Stimulated activated CD4-positive, alpha-beta T cell treated with anti-CD3 and anti-CD28 coated beads, Interleukin-4, amount 100 ng/mL, for 48 hours (primary cell): ENCODE data around the gene SPATA31D4.
"Not testable (repeated sequence)": the region's sequence is repeated elsewhere in the genome, so short reads cannot be mapped to it uniquely, and the experiment has no call there.

Experiments used
- DNase-seq, 2 donors: peaks; one replicate each; pipeline ENCODE4 v3.0.0-alpha.2; 2020; ENCODE audit warnings: low read depth in 2 of 2

Gene SPATA31D4

DNA sequence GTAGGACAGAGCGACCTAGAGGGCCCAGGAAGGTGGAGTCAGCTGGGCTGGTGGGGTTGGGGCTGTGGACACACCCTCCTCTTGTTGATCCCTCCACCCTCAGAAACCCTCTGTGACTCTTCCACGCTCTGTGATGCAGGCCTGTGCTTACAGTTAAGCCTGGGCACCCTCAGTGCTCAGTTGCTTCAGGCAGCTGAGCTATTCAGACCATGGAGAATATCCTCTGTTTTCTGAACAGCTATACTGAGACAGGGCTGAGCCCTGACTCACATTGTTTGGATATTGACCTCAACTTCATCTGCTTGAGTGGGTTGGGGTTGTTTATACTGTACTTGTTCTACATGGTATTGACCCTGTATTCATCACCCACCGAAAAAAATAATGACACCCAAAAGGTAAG, at the start of gene SPATA31D4:
Gene SPATA31D4, plus strand, starts transcription at position 124 of the 400 bp plus-strand sequence. Its CDS starts 86 bp downstream, at position 210.
- DNase-seq: not testable (repeated sequence)

DNA sequence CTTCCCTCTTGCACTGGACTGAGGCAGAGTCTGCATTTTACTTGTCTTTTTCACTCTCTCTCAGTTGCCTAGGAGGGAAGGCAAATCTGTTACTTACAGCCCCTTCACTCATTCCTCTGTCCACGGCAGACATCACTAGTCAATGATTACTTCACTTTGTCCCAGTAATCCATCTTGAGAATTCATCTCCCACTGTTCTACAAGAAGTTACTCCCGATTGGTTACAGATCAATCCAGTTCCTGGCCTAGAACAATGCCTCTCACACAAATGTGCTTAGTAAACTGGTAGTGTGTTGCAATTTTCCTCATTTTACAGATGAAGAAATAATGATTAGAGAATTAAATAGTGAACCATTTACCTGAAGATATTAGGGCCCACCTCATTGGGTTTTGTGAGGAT, 49.7 kb upstream of the SPATA31D4 start:
- DNase-seq: no peak

DNA sequence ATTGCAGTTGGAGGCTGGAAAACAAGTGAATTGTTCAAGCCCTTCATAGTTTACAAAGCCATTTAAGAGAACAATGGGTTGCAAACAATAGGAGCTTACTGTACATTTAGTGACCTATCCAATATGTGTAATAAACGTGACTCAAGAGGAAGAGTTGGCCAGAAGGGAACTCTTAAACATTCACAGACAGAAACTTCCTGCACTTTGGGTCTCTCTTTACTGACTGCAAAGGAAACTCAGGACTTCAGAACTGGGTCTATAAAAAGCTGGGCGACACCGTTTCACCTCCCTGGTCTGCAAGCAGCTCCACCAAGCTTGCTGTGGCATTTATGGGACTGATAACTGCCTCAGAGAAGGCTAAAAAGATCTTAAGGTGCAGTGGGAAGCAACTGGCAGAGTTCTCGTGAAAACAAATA, 48.7 kb upstream of the SPATA31D4 start:
- no peak for DNase-seq

DNA sequence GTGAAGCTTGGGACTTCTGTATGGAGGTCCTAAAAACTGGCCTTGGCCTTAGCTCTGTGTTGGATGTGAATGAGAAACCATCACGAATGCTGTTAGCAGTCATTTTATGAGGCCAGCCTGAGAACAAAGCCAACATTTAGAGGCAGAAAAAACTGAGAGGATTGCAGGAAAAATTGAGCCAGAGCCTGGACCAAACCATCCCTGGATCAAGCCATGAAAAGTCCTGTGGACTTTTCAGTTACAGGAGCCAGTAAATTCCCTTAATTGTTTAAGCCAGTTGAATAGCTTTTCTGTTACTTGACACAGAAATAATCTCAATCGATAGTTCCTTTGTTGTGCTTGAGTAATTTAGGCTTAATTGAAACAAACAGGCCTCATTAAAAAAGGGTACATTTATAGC, 42.6 kb upstream of the SPATA31D4 start:
- DNase-seq: no peak

DNA sequence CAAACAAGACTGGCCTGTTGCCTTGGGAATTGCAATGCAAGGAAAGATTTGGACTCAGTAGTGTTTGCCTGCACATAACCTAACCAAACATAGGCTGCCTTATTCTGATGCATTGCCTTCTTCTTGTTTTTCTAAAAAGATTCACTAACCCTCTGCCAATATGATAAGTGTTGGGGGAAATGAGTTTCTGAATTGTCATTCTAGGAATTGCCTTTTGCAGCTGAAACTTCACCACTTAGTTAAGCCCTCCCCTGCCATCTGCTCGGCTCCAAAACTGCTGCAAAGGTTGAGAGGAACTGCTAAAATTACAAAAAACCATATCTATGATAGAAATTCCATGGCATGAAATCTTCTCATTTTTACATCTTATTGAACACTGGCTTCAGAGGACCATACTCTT, 41.6 kb upstream of the SPATA31D4 start:
- no peak for DNase-seq

DNA sequence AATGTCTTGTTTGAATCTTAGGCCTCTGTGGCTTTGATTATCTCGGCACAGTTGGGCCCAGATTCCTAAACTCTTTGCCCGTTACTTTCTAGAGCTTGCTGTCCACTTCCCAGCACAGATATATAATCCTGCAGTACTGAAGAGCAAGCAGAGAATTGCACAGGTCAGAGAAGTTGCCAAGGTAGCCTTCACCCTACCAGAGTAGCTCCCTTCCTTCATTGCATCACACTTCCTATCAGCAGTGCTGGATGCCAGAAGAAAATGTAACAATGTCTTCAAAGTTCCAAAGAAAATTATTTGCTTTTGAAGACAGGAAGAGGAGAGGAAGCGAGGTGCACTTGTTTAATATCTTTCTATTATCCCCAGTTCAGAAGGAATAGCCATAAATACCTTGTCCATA, 38.1 kb upstream of the SPATA31D4 start:
- no peak for DNase-seq

DNA sequence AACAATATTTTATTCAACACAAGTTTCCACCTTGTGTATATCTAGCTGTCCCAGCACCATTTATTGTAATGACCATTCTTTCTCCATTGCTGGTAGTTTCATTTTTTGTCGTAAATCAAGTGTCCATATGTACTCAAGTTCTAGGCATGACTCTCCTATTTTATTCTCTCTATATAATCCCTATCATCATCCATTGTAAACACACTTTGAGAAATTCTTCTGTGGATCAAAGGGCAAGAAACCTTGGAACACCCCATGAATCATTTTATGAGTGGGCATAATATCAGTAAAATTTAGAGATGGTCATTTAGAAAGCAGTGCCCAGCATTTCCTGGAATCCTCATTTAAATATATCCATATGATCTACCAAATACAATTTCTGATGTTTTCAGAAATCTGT, 35.8 kb upstream of the SPATA31D4 start:
- no peak for DNase-seq

DNA sequence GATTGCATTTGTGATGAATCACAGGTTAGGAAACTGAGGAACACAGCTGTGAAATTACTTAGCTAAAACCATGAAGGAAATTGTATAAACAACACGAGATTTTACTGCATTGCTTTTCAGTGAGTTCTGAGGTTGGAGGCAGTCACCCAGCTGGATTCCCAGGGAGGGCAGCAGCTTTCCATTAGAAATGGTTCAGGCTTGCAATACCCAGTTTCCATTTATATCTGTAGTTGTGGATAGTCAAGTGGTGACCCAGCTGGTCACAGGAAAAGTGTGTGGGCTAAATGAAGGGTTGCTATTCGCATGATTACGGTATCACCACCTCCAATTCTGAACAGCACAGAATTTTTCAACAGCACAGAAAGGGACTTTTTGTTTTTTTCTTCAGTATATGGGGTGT, 34.3 kb upstream of the SPATA31D4 start:
- DNase-seq: no peak

DNA sequence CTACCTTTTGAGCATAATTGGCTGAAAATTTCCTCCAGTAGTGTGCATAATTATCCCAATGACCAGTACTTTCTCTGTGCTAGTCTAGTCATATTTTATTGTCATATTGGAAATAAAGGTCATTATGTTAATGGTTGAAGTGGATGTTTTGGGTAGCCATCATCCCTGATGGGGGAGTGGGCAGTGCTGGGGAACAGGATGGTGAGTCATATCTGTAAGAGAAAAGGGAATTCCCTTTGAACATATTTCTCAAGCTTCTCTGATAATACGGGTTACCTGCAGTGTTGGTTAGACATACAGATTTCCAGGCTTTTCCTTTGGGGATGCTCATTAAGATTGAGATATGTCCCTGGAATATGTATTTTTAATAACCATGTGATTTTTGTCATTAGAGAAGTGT, 33.3 kb upstream of the SPATA31D4 start:
- no peak for DNase-seq

DNA sequence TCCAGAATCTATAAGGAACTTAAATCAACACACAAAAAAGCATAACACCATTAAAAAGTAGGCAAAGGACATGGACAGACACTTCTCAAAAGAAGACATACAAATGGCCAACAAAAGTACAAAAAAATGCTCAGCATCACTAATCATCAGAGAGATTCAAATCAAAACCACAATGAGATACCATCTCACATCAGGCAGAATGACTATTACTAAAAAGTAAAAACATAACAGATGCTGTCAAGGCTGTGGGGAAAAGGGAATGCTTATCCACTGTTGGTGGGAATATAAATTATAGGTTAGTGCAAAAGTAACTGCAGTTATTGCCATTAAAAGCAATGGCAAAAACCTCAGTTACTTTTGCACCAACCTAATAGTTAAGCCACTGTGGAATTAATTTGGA, 32.2 kb upstream of the SPATA31D4 start:
- DNase-seq: no peak

DNA sequence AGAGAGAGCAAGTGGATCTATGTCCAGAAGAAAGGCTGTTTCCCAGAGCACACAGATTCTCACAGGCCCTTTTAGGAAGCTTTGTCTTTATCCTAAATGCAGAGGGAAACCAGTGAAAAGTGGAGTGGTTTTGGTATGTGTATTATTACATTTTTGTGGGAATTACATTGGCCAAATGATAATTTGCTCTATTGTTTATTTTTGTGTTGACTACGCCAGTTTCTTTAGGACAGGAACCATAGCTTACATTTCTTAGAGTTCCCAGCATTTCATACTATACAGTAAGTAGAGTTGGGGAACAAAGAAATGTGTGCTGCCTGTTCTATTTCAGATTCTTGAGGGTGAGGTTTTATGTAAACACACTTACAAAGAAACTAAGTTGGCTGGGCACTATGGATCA, 29.4 kb upstream of the SPATA31D4 start:
- no peak for DNase-seq

DNA sequence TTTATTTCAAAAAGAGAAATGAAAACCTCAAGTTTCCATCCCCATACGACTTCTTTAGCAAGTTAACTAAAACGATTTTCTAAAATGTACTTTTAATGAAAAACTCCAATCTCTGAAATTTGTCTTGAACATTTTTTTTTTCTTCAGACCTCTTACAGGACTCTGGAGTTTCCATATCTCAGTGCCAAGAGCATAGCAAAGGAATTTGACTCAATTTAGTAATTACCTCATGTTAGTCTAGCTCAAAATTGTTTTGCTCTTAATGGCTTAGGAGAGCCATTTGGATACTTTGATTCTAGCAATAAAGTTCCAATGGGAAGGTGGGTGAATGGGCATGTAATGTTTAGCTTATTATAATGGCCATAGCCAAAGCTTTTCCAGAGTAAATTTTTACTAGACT, 26.0 kb upstream of the SPATA31D4 start:
- DNase-seq: no peak

DNA sequence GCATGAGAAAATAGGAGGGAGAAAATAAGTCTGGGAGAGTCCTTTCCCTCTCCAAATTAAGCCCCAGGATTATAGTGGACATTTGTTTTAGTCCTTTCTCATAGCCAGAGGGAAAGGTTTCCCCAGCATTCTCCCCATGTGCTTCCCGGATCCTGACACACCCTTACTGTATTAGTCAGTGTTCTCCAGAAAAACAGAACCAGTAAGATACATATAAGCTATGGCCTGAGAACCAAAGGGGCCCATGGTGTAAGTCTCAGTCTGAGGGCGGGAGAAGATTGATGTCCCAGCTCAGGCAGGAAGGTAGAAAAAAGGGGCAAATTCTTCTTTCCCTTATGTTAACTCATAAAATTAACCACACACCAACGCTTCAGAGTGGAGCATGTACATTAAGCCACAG, 25.6 kb upstream of the SPATA31D4 start:
- no peak for DNase-seq

DNA sequence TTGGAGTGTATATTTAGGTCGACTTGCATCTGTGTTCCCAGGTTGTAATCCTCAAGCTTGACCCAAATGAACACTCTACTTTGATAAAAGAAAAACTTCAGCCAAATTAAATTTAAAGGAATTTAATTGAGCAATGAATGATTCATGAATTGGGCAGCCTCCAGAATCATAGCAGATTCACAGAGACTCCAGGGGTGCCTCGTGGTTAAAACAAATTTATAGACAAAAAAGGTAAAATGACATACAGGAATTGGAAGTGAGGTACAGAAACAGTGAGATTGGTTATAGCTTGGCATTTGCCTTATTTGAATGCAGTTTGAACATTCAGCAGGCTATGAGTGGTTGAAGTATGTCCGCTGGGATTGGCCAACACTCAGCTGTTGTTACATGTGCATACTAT, 21.6 kb upstream of the SPATA31D4 start:
- DNase-seq: no peak

DNA sequence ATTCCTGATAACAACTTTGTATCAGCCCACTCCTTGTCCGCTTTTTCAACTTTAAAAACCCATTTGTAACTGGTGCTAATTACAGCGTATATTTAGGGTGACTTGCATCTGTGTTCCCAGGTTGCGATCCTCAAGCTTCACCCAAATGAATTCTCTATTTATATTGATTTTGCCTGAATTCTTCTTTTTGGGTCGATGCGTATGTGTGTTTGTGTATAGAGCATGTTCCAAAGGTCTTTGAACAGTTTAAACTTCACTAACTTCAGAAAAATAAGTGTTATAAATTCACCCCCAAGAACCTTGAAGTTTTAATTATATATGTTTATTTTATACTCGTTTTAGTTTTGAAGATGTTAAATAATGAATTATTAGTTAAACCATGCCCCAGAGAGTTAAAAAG, 16.1 kb upstream of the SPATA31D4 start:
- DNase-seq: no peak

DNA sequence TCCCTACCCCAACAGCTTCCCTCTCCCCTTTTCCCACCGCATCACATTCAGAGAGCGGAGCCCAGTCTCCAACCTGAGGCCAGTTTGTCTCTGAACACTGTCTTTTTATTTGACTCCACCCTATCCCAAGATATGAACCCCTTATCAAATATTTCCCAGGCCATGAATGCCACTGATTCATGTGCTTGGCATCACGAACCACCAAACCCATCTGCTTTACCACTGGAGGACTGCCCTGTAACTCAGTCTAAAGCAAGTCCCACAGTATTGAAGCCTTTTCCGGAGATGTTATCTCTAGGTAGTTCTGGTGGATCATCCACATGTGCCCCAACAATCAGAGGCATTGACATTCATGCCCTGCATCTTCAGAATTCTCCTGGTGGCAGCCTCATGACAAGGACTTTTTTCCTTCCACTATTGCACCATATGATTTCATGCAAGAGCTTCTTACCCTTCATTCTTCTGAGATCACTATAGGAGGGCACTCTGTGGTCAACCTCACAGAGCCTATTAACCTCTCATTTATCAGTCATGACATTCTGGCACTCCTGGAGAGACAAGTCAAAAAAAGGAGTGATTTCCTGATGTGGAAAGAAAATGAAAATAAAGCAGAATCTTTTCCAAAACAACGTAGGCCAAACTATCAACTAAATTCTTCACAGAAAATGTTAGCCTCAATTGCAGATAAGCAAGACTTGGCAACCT, 12.3 kb upstream of the SPATA31D4 start:
- no peak for DNase-seq

DNA sequence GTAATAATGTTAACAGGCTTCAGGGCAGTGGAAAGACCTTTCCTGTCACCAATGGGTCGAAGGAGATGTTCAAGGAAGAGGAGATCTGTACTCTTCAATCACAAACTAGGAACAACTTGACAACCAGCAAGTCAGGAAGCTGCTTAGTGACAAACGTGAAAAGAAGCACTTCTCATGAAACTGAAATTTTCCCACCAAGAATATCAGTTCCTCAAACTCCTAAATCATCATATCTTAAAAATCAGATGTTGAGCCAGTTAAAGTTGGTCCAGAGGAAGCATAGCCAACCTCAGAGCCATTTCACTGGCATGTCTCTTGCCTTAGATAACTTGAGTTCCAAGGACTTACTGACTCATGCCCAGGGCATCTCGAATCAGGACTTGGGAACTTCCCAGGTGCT, 9.7 kb upstream of the SPATA31D4 start:
- not testable (repeated sequence) for DNase-seq

DNA sequence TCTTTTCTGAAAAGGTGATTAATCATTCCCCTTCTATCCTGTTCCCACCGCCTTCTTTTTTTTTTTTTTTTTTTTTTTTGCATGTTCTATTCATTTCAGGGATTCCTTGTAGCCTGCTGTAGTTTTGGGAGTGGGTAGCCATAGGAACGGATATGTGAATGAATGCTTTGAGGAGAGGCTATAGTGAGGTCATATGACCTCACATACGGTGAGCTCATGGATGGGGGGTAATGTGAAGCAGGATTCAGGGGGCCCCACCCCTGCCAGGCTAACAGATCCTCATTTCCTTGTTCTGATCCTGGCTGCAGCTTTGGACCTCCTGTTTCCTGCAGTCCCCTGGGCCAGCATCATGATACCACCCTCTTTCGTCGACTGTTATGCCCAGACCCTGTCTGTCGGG, 1.9 kb downstream of the SPATA31D4 start:
- DNase-seq: not testable (repeated sequence)

DNA sequence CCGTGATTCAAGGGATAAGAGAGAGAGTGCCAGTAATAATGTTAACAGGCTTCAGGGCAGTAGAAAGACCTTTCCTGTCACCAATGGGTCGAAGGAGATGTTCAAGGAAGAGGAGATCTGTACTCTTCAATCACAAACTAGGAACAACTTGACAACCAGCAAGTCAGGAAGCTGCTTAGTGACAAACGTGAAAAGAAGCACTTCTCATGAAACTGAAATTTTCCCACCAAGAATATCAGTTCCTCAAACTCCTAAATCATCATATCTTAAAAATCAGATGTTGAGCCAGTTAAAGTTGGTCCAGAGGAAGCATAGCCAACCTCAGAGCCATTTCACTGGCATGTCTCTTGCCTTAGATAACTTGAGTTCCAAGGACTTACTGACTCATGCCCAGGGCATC, 5.3 kb downstream of the SPATA31D4 start:
- DNase-seq: not testable (repeated sequence)

DNA sequence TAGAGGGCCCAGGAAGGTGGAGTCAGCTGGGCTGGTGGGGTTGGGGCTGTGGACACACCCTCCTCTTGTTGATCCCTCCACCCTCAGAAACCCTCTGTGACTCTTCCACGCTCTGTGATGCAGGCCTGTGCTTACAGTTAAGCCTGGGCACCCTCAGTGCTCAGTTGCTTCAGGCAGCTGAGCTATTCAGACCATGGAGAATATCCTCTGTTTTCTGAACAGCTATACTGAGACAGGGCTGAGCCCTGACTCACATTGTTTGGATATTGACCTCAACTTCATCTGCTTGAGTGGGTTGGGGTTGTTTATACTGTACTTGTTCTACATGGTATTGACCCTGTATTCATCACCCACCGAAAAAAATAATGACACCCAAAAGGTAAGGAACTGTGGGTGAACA, 15.2 kb downstream of the SPATA31D4 start, which contains the start of gene SPATA31D3:
Gene SPATA31D3, plus strand, starts transcription at position 108 of the 400 bp plus-strand sequence. Its CDS starts 86 bp downstream, at position 194.
- not testable (repeated sequence) for DNase-seq

DNA sequence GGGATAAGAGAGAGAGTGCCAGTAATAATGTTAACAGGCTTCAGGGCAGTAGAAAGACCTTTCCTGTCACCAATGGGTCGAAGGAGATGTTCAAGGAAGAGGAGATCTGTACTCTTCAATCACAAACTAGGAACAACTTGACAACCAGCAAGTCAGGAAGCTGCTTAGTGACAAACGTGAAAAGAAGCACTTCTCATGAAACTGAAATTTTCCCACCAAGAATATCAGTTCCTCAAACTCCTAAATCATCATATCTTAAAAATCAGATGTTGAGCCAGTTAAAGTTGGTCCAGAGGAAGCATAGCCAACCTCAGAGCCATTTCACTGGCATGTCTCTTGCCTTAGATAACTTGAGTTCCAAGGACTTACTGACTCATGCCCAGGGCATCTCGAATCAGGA, 20.4 kb downstream of the SPATA31D4 start:
- not testable (repeated sequence) for DNase-seq

DNA sequence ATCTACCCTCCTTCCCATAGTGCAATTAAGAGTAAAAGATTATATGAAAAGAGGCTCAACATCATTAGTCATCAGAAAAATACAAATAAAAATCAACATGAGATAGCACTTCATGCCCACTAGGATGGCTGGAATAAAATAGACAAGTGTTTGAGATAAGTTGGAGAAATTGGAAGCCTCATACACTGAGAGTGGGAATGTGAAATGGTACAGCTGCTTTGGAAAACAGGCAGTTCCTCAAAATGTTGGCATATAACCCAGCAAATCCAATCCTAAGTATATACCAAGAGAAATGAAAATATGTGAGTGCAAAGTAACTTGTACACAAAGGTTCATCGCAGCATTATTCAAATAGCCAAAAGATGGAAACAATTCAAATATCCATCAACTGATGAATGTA, 24.9 kb downstream of the SPATA31D4 start:
- DNase-seq: no peak

DNA sequence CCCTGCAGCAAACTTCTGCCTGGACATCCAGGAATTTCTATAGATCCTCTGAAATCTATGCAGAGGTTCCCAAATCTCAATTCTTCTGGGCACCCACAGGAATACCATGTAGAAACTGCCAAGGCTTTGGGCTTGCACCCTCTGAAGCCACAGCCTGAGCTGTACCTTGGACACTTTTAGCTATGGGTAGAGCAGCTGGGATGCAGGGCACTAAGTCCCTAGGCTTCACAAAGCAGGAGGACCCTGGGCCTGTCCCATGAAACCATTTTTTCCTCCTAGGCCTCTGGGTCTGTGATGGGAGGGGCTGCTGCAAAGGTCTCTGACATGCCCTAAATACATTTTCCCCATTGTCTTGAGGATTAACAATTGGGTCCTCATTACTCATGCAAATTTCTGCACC, 27.4 kb downstream of the SPATA31D4 start:
- no peak for DNase-seq
